ENCODE measurements around the gene PDE10A. TPM values are rescaled to one million over a fixed set of nuclear protein-coding genes. Genes with fewer than 3 reads are reported as not detected.

Gene PDE10A
- total and polyA plus RNA-seq, 2 of the 4 experiments (the other 2 are of a cell fraction), result 3.4 to 12.4 TPM

GRCh38 chr6:165340532-165340931, 322.5 kb downstream of the PDE10A start:
- no peak overlapping the region for H3K4me2 ChIP-seq (ENCODE audit: low read depth, low read length)
- H3K4me3 ChIP-seq (ENCODE audit: insufficient read depth, low read depth, low read length), result no peak overlapping the region
- WGBS, 2 experiments (ENCODE audit: extremely low coverage in 2 of 2, insufficient read length in 1 of 2), result 80% methylated on average over 1 of the region's 5 CpGs; no CpG with 5 or more reads in 1 of the 2 experiments
- no peak overlapping the region for H3K23ac ChIP-seq (ENCODE audit: low read depth, low read length)
- no peak for TF ChIP-seq POLR2A (IDR thresholded peaks at IDR 0.05; ENCODE audit: low read depth, low read length)
- no peak for TF ChIP-seq NFE2L2 (IDR thresholded peaks at IDR 0.05; ENCODE audit: low read depth, low read length)
- TF ChIP-seq MAFK (IDR thresholded peaks at IDR 0.05; ENCODE audit: low read depth, low read length), result no peak
- no peak for TF ChIP-seq CHD1 (IDR thresholded peaks at IDR 0.05; ENCODE audit: low read depth, low read length)
- no peak for TF ChIP-seq SMC3 (IDR thresholded peaks at IDR 0.05; ENCODE audit: low read depth, low read length)
- no peak for TF ChIP-seq CEBPB (IDR thresholded peaks at IDR 0.05; ENCODE audit: low read depth, low read length)
- TF ChIP-seq MAZ (IDR thresholded peaks at IDR 0.05; ENCODE audit: borderline replicate concordance, low read depth, low read length), result no peak
- no peak for TF ChIP-seq USF2 (IDR thresholded peaks at IDR 0.05; ENCODE audit: low read depth, low read length)
- no peak for TF ChIP-seq CTCF (conservative IDR thresholded peaks at IDR 0.05; ENCODE audit: low read depth, low read length)
- TF ChIP-seq BHLHE40 (IDR thresholded peaks at IDR 0.05; ENCODE audit: low read depth, low read length), result no peak
- no peak for TF ChIP-seq RCOR1 (IDR thresholded peaks at IDR 0.05; ENCODE audit: insufficient replicate concordance, low read length)
- TF ChIP-seq RFX5 (IDR thresholded peaks at IDR 0.05; ENCODE audit: low read depth, low read length), result no peak
- TF ChIP-seq ELK1 (IDR thresholded peaks at IDR 0.05; ENCODE audit: borderline replicate concordance, low read depth, low read length), result no peak
- TF ChIP-seq MXI1 (IDR thresholded peaks at IDR 0.05; ENCODE audit: borderline replicate concordance, low read depth, low read length), result no peak
- no peak for TF ChIP-seq FOS (IDR thresholded peaks at IDR 0.05; ENCODE audit: low read depth, low read length)
- TF ChIP-seq RAD21 (IDR thresholded peaks at IDR 0.05; ENCODE audit: low read length), result no peak
- CTCF ChIA-PET, result no interaction called here
- H4K20me1 ChIP-seq (ENCODE audit: insufficient read depth, low read length), result no peaks in the 10 kb centered on the region
- no peak for ATAC-seq (ENCODE audit: low read depth)
- no peak overlapping the region for H2AK9ac ChIP-seq (replicated peaks; ENCODE audit: low read depth, low read length, poor library complexity)
- no peak overlapping the region for H4K91ac ChIP-seq (ENCODE audit: insufficient read depth, low read depth, low read length)
- H3K14ac ChIP-seq (replicated peaks; ENCODE audit: low read depth, low read length), result no peak overlapping the region
- DNase-seq, result no peak
- no peaks in the 10 kb centered on the region for H3K4me1 ChIP-seq (ENCODE audit: control insufficient read depth, insufficient read depth, low read length)
- no peak overlapping the region for H2BK20ac ChIP-seq (ENCODE audit: low read depth, low read length)
- no peak overlapping the region for H3K9ac ChIP-seq (ENCODE audit: low read depth, low read length)
- no peaks in the 10 kb centered on the region for H3K79me1 ChIP-seq (ENCODE audit: low read depth in 1 of 2, low read length in 2 of 2)
- peaks cover 3% of the 10 kb centered on the region; the same call in 1 of the 2 replicates for H3K9me1 ChIP-seq (ENCODE audit: insufficient read depth, low read length)
- no peak overlapping the region for H3K4ac ChIP-seq (ENCODE audit: low read depth, low read length)
- no peak overlapping the region for H3K56ac ChIP-seq (ENCODE audit: extremely low read depth, insufficient read depth, low read length)
- POLR2A ChIA-PET (ENCODE audit: unreplicated experiment), result no interaction called here
- dilution Hi-C loops (cut with HindIII; ENCODE audit: low sequenced_read_pairs, unreplicated experiment), result no loop called here
- no peak overlapping the region for H2BK5ac ChIP-seq (ENCODE audit: low read depth, low read length, poor library complexity, severe bottlenecking)
- H4K5ac ChIP-seq (ENCODE audit: low read depth, low read length), result no peak overlapping the region
- in situ Hi-C loops (cut with MboI; ENCODE audit: low sequenced_read_pairs), result no loop called here
- H2AFZ ChIP-seq (replicated peaks; ENCODE audit: low read length, poor library complexity), result no peak overlapping the region
- H2BK120ac ChIP-seq (ENCODE audit: low read depth, low read length), result no peak overlapping the region
- no peaks in the 10 kb centered on the region for H3K9me3 ChIP-seq (ENCODE audit: control insufficient read depth, insufficient read depth, low read length)
- no peak overlapping the region for H4K8ac ChIP-seq (ENCODE audit: low read depth in 2 of 2, low read length in 2 of 2)
- H2AK5ac ChIP-seq (ENCODE audit: low read depth, low read length), result no peak overlapping the region
- peaks cover 8% of the 10 kb centered on the region; the same call in 1 of the 2 replicates for H3K36me3 ChIP-seq (ENCODE audit: control insufficient read depth, insufficient read depth, low read length)
- BruUV-seq (replicated peaks), result no TSS peak
- H2BK15ac ChIP-seq (ENCODE audit: low read depth, low read length), result no peak overlapping the region
- no peak overlapping the region for H3K27ac ChIP-seq (ENCODE audit: insufficient read depth, low read length)
- no peak overlapping the region for H3K18ac ChIP-seq (ENCODE audit: low read depth, low read length)
- intact Hi-C loops (cut with micrococcal nuclease), result no loop called here
- H3K27me3 ChIP-seq (ENCODE audit: control insufficient read depth, insufficient read depth, low read length), result no peaks in the 10 kb centered on the region
